Measurements from ENCODE around the gene TARS3. TPM values are rescaled to one million over a fixed set of nuclear protein-coding genes. Genes with fewer than 3 reads are reported as not detected.

Gene TARS3
- total RNA-seq, 1 donor from 2014 or later: 13.0 TPM

GRCh38 chr15:101611007-101611406 is 113.3 kb downstream of the TARS3 start:
- TF ChIP-seq, protein P1, sequence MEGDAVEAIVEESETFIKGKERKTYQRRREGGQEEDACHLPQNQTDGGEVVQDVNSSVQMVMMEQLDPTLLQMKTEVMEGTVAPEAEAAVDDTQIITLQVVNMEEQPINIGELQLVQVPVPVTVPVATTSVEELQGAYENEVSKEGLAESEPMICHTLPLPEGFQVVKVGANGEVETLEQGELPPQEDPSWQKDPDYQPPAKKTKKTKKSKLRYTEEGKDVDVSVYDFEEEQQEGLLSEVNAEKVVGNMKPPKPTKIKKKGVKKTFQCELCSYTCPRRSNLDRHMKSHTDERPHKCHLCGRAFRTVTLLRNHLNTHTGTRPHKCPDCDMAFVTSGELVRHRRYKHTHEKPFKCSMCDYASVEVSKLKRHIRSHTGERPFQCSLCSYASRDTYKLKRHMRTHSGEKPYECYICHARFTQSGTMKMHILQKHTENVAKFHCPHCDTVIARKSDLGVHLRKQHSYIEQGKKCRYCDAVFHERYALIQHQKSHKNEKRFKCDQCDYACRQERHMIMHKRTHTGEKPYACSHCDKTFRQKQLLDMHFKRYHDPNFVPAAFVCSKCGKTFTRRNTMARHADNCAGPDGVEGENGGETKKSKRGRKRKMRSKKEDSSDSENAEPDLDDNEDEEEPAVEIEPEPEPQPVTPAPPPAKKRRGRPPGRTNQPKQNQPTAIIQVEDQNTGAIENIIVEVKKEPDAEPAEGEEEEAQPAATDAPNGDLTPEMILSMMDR (IDR thresholded peaks at IDR 0.05): no peak
- Mint-ChIP-seq H3K36me3 (ENCODE audit: low read depth) (no peaks in the 10 kb centered on the region), H3K27me3 (peaks cover 2% of the 10 kb centered on the region), H3K4me1 (no peaks in the 10 kb centered on the region), H3K9me3 (no peaks in the 10 kb centered on the region), H3K27ac (no peak overlapping the region), H3K4me3 (no peak overlapping the region)
- ATAC-seq (ENCODE audit: low read depth): no peak
- no peak for DNase-seq
- CTCF ChIA-PET: no interaction called here
- POLR2A ChIA-PET: no interaction called here
- intact Hi-C loops (cut with micrococcal nuclease): no loop called here

DNA sequence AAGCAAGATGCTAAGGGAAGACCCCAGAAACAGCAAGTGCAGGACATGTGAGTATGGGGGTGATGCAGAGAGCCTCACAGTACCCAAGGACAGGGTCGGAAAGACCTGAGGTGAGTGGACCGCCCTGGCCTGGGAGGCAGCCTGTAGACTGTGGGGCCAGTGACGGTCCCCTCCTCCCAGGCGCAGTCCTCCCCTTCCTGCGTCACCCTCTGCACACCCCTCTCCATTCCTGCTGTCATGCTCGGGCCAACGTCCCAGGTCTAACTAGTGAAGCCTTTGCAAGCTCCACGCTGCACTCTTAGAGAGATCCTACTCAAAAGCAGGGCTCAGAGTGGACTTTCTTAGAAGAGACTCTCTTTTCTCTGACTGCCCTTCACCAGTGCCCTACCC is 113.7 kb downstream of the TARS3 start:
- no peaks in the 10 kb centered on the region for H3K4me1 Mint-ChIP-seq
- CTCF ChIA-PET: no interaction called here
- no peak overlapping the region for H3K4me3 Mint-ChIP-seq
- intact Hi-C loops (cut with micrococcal nuclease): no loop called here
- TF ChIP-seq, protein P1 (IDR thresholded peaks at IDR 0.05): no peak
- peaks cover 2% of the 10 kb centered on the region for H3K27me3 Mint-ChIP-seq
- H3K27ac Mint-ChIP-seq: no peak overlapping the region
- no peak for ATAC-seq (ENCODE audit: low read depth)
- H3K36me3 Mint-ChIP-seq (ENCODE audit: low read depth): no peaks in the 10 kb centered on the region
- POLR2A ChIA-PET: no interaction called here
- H3K9me3 Mint-ChIP-seq: no peaks in the 10 kb centered on the region
- DNase-seq: no peak

DNA sequence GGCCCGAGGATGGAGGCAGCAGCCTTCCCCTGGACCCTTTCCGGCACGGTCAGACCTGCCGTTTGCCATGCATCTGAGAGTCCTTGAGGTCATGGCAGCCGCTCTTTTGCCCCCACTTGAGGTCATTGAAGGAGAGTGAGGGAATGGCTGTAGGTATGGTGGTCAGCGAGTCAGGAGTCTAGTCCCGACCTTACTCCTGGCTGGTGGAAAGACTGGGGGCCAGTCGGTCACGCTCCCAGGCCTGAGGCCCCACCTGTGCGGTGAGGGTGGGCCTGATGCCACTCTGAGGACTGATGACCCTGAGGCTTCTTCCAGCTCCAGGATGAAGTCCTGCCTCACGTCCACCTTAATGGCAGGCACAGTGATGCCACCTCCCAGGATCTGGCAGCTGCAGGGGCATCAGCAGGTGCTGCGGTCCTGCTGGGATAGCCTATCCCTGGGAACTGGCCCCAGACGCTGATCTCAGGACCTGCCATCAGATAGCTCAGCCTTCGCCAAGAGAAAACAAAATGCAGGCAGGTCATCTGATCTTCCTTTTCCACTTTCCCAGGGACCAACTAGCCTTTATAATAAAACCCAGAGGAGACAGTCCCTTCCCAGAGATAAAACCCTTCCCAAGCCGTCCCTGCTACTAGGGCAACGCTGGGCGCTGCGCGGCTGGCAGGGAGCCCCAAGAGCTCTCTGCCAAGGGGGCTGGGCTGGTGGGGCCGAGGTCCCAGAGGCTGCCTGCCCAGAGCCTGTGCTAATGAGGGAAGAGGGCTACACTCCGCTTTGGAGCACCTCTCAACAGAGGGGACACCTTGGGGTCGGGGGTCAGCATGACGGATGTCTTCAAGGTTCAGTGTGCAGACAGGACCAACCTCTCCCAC is 114.3 kb downstream of the TARS3 start:
- H3K4me3 Mint-ChIP-seq: no peak overlapping the region
- H3K27me3 Mint-ChIP-seq: peaks cover 2% of the 10 kb centered on the region
- TF ChIP-seq, protein P1 (IDR thresholded peaks at IDR 0.05): no peak
- no peaks in the 10 kb centered on the region for H3K4me1 Mint-ChIP-seq
- CTCF ChIA-PET: no interaction called here
- intact Hi-C loops (cut with micrococcal nuclease): no loop called here
- no peak overlapping the region for H3K27ac Mint-ChIP-seq
- no peaks in the 10 kb centered on the region for H3K9me3 Mint-ChIP-seq
- no peaks in the 10 kb centered on the region for H3K36me3 Mint-ChIP-seq (ENCODE audit: low read depth)
- ATAC-seq (ENCODE audit: low read depth) (no peak), DNase-seq (no peak)
- POLR2A ChIA-PET: no interaction called here

DNA sequence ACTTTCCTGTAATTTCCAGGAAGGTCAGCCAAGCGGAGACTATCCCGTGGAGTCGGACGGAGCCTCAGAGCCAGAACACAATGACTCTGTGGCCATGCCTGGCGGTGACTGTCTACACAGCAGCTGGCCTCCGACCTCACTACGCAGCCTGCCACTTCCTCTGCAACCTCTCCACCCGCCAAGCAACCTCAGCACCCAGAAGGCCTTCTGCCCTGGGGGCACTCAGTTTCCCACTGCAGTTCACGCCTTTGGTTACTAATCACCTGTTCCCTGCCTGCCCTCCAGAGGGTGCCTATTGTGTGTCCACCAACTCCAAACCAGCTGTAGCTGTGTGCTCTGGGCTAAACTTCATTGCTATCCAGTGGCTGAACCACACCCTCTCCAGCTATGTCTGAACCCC is 116.1 kb downstream of the TARS3 start:
- no peaks in the 10 kb centered on the region for H3K4me1 Mint-ChIP-seq
- no peak overlapping the region for H3K4me3 Mint-ChIP-seq
- H3K9me3 Mint-ChIP-seq: peaks cover 2% of the 10 kb centered on the region
- TF ChIP-seq, protein P1 (IDR thresholded peaks at IDR 0.05): no peak
- H3K27me3 Mint-ChIP-seq: peaks cover 7% of the 10 kb centered on the region
- no peak overlapping the region for H3K27ac Mint-ChIP-seq
- H3K36me3 Mint-ChIP-seq (ENCODE audit: low read depth): no peaks in the 10 kb centered on the region
- intact Hi-C loops (cut with micrococcal nuclease): no loop called here
- POLR2A ChIA-PET: interaction anchor here (0.6 kb wide), 1 partner anchor 138 kb away, joined by 4 read pairs; no protein-coding TSS in a partner anchor
- CTCF ChIA-PET: no interaction called here
- no peak for ATAC-seq (ENCODE audit: low read depth)
- DNase-seq: no peak

- Mint-ChIP-seq H3K9me3 (peaks cover 2% of the 10 kb centered on the region), H3K4me3 (no peak overlapping the region), H3K36me3 (ENCODE audit: low read depth) (no peaks in the 10 kb centered on the region), H3K27ac (no peak overlapping the region), H3K27me3 (peaks cover 7% of the 10 kb centered on the region), H3K4me1 (no peaks in the 10 kb centered on the region)
- ChIA-PET CTCF (no interaction called here), POLR2A (no interaction called here)
- TF ChIP-seq, protein P1 (IDR thresholded peaks at IDR 0.05): no peak
- no peak for DNase-seq
- intact Hi-C loops (cut with micrococcal nuclease): no loop called here
- ATAC-seq (ENCODE audit: low read depth): no peak
These were observed 117.2 kb downstream of the TARS3 start for GRCh38 chr15:101607108-101607507.
